Mucosa of descending colon (tissue), 3 donors: ENCODE data around the gene MAML2. TPM values are rescaled to one million over a fixed set of nuclear protein-coding genes. Genes with fewer than 3 reads are reported as not detected.

ENCODE experiments used
- ATAC-seq: fragments of 200-7000 bp; cut with Tn5 transposase; one replicate; pipeline ENCODE4 v1.9.1; 2020; ENCODE audit warnings: mild to moderate bottlenecking, moderate library complexity
- DNase-seq, 3 donors: peaks; one replicate each; pipeline ENCODE4 v3.0.0-alpha.2; 2020
- H3K36me3 ChIP-seq: fragments of 200-600 bp; one replicate; pipeline ENCODE4 v1.8.0; 2021; ENCODE audit warnings: low read depth, mild to moderate bottlenecking
- H3K4me1 ChIP-seq: fragments of 200-600 bp; one replicate; pipeline ENCODE4 v1.8.0; 2021; ENCODE audit warnings: low read depth, mild to moderate bottlenecking
- H3K4me3 ChIP-seq: fragments of 200-600 bp; one replicate; pipeline ENCODE4 v1.8.0; 2021; ENCODE audit warnings: mild to moderate bottlenecking
- H3K9me3 ChIP-seq: fragments of 200-600 bp; one replicate; pipeline ENCODE4 v1.8.0; 2021; ENCODE audit warnings: mild to moderate bottlenecking
- CTCF ChIP-seq: fragments of 200-600 bp; IDR thresholded peaks from one replicate; pipeline ENCODE4 v1.8.0; 2022; ENCODE audit warnings: antibody characterized with exemption, mild to moderate bottlenecking
- intact Hi-C, 2 donors: fragments of 100-400 bp; cut with DNase I in 1 of 2; cut with micrococcal nuclease in 1 of 2; formaldehyde crosslinking; loops; one replicate each; pipeline versions ENCODE4 v1.11.0 to v1.11.1; 2022; cut with DNase I, micrococcal nuclease
- total RNA-seq, 3 donors: library from RNA; stranded (reverse); fragmentation: NEBNext Ultra II Directional in 2 of 3; extraction: Animal tissue kit (Norgen Biotek cat#: 25700) in 2 of 3; gene quantifications; one replicate each; pipeline versions ENCODE4 v1.2.1 to v1.2.4, GENCODE V29; 2021 to 2023
- donor health status: DM: no; HTN: no; CAD: no; lungs with moderate emphysema.
- donor health status: DM: no; HTN: no; CAD: no.
- donor health status: DM: no; HTN: yes; CAD: no.

MAML2 gene
- total RNA-seq, 3 donors from 2014 or later: 15.2 to 26.4 (median 15.8) TPM

- no peaks in the 10 kb centered on the region for H3K36me3 ChIP-seq
- ATAC-seq (peak; percentile 35), DNase-seq (no peak)
- intact Hi-C loops: no loop called here
- H3K9me3 ChIP-seq: no peaks in the 10 kb centered on the region
- peaks cover 6% of the 10 kb centered on the region for H3K4me1 ChIP-seq
- TF ChIP-seq CTCF: no peak
- H3K4me3 ChIP-seq: no peak overlapping the region
These were observed 353.9 kb downstream of the MAML2 start for GRCh38 chr11:95989076-95989605.

GRCh38 chr11:95985174-95985808 is 357.7 kb downstream of the MAML2 start:
- no peak overlapping the region for H3K4me3 ChIP-seq
- H3K36me3 ChIP-seq: no peaks in the 10 kb centered on the region
- DNase-seq: no peak
- ATAC-seq: no peak
- no peaks in the 10 kb centered on the region for H3K4me1 ChIP-seq
- H3K9me3 ChIP-seq: no peaks in the 10 kb centered on the region
- intact Hi-C loops: no loop called here
- no peak for TF ChIP-seq CTCF

GRCh38 chr11:95984072-95984471 is 358.9 kb downstream of the MAML2 start:
- H3K4me3 ChIP-seq: peak overlapping the region; percentile 3
- no peaks in the 10 kb centered on the region for H3K4me1 ChIP-seq
- TF ChIP-seq CTCF: no peak
- intact Hi-C loops: no loop called here
- H3K9me3 ChIP-seq: no peaks in the 10 kb centered on the region
- no peak for DNase-seq
- no peaks in the 10 kb centered on the region for H3K36me3 ChIP-seq
- peak; percentile 95 for ATAC-seq

- ATAC-seq (no peak), DNase-seq (no peak)
- no peaks in the 10 kb centered on the region for H3K9me3 ChIP-seq
- intact Hi-C loops: no loop called here
- no peak overlapping the region for H3K4me3 ChIP-seq
- no peak for TF ChIP-seq CTCF
- H3K36me3 ChIP-seq: no peaks in the 10 kb centered on the region
- H3K4me1 ChIP-seq: no peaks in the 10 kb centered on the region
These were observed 365.3 kb downstream of the MAML2 start for GRCh38 chr11:95977534-95978174.

- DNase-seq (no peak), ATAC-seq (no peak)
- Histone ChIP-seq H3K4me1 (no peaks in the 10 kb centered on the region), H3K9me3 (no peaks in the 10 kb centered on the region), H3K36me3 (no peaks in the 10 kb centered on the region), H3K4me3 (no peak overlapping the region)
- TF ChIP-seq CTCF: no peak
- intact Hi-C loops: no loop called here
These were observed 366.4 kb downstream of the MAML2 start for GRCh38 chr11:95976550-95976949.
